AG09319 (cell line): ENCODE results near the gene CD300E.

Source experiments
- DNase-seq: peaks from one replicate; pipeline ENCODE4 v3.0.0-alpha.2; 2010; ENCODE audit warnings: low read depth; ENCODE audit errors: extremely low read depth
- CTCF ChIP-seq: IDR thresholded peaks from 2 replicates; pipeline ENCODE4 v1.5.1; 2011; ENCODE audit warnings: low read depth, mild to moderate bottlenecking, inconsistent platforms, low read length, moderate library complexity

Gene CD300E

GRCh38 chr17:74565126-74565525 lies 58.4 kb downstream of the CD300E start:
- no peak for DNase-seq
- TF ChIP-seq CTCF: no peak

- no peak for DNase-seq
- TF ChIP-seq CTCF: no peak
Observed at GRCh38 chr17:74563358-74563757, 60.2 kb downstream of the CD300E start.

- no peak for TF ChIP-seq CTCF
- DNase-seq: no peak
Observed at GRCh38 chr17:74561586-74561985, 62.0 kb downstream of the CD300E start.
